K562 (cell line): ENCODE data around the gene TBL2. TPM values are rescaled to one million over a fixed set of nuclear protein-coding genes. Genes with fewer than 3 reads are reported as not detected.

Experiments used
- ATAC-seq: fragments of 200-7000 bp; cut with Tn5 transposase; 3 replicates; pipeline ENCODE4 v1.9.1; 2020; ENCODE audit warnings: moderate library complexity
- BruUV-seq: library from RNA; stranded (reverse); fragments of 400-500 nt; replicated peaks from 2 replicates; lab custom pipeline; 2021; lab: Mats Ljungman, UMichigan
- CTCF ChIA-PET: fragments of 300-600 bp; formaldehyde crosslinking; extraction: SDS; loops from one replicate; lab custom pipeline; 2021; ENCODE audit warnings: low intra/inter-chr PET ratio; lab: Yijun Ruan, JAX
- POLR2A ChIA-PET: fragments of 300-600, 350-650 bp; sonication (Branson Sonifier 250); formaldehyde crosslinking; extraction: SDS; loops from one replicate; lab custom pipeline; 2021; ENCODE audit warnings: antibody characterized with exemption, inconsistent platforms; lab: Yijun Ruan, JAX
- DNase-seq, 4 experiments: peaks; one replicate each; pipeline versions ENCODE4 v3.0.0 to v3.0.0-alpha.2; 2011 to 2018; ENCODE audit warnings: low spot score in 3 of 4, mixed read lengths in 3 of 4; ENCODE audit errors: extremely low read depth in 1 of 4
- FAIRE-seq: peaks from 2 replicates; lab custom pipeline; 2011; peaks lifted over from hg19 to GRCh38; lab: Jason Lieb, UNC
- H2AFZ ChIP-seq: 2 replicates; pipeline ENCODE4 v1.6.0; 2011; ENCODE audit warnings: low read depth, low read length, control low read depth, inconsistent platforms
- H3K27ac ChIP-seq: fragments of 200-600 bp; 3 replicates; pipeline ENCODE4 v1.8.0; 2011; ENCODE audit warnings: low read depth, mild to moderate bottlenecking, control low read depth, inconsistent platforms, low read length, moderate library complexity, mixed read lengths; ENCODE audit errors: extremely low read depth
- H3K27me3 ChIP-seq, 2 experiments: fragments of 300-600 bp in 1 of 2; 2 replicates in 1 of 2; 3 replicates in 1 of 2; pipeline versions ENCODE4 v1.6.0 to v1.8.0; 2011; ENCODE audit warnings: inconsistent platforms in 2 of 2, low read length in 2 of 2, mild to moderate bottlenecking in 1 of 2, mixed read lengths in 1 of 2, moderate library complexity in 1 of 2; ENCODE audit not compliant: control insufficient read depth in 2 of 2, insufficient read depth in 2 of 2
- H3K36me3 ChIP-seq: fragments of 300-600 bp; 3 replicates; pipeline ENCODE4 v1.8.0; 2011; ENCODE audit warnings: mild to moderate bottlenecking, low read length, inconsistent platforms; ENCODE audit not compliant: control insufficient read depth, insufficient read depth
- H3K4me1 ChIP-seq, 2 experiments: fragments of 200-600 bp in 1 of 2; replicated peaks in 1 of 2; 2 replicates in 1 of 2; 3 replicates in 1 of 2; pipeline versions ENCODE4 v1.5.1 to v1.8.0; 2011; ENCODE audit warnings: inconsistent platforms in 2 of 2, low read length in 2 of 2, mild to moderate bottlenecking in 1 of 2, mixed read lengths in 1 of 2, moderate library complexity in 1 of 2; ENCODE audit not compliant: control insufficient read depth in 2 of 2, insufficient read depth in 2 of 2
- H3K4me2 ChIP-seq: 2 replicates; pipeline ENCODE4 v1.6.1; 2011; ENCODE audit warnings: low read length, control low read depth, inconsistent platforms, mixed read lengths; ENCODE audit not compliant: insufficient read depth
- H3K4me3 ChIP-seq: fragments of 200-600 bp; sonication (generic), shearing (Covaris generic); 2 replicates; pipeline ENCODE4 v1.5.1; 2016; ENCODE audit warnings: control low read depth, inconsistent platforms
- H3K79me2 ChIP-seq: fragments of 200-600 bp; 3 replicates; pipeline ENCODE4 v1.8.0; 2011; ENCODE audit warnings: low read length, inconsistent platforms; ENCODE audit not compliant: control insufficient read depth, insufficient read depth
- H3K9ac ChIP-seq, 2 experiments: 2 replicates each; pipeline versions ENCODE4 v1.6.0 to v1.6.1; 2011; ENCODE audit warnings: low read depth in 2 of 2, low read length in 2 of 2, control low read depth in 1 of 2, inconsistent platforms in 1 of 2, mild to moderate bottlenecking in 1 of 2, mixed read lengths in 1 of 2; ENCODE audit not compliant: insufficient read depth in 1 of 2
- H3K9me1 ChIP-seq: one replicate; pipeline ENCODE4 v1.6.0; 2011; ENCODE audit warnings: inconsistent platforms, mild to moderate bottlenecking, low read length, moderate library complexity; ENCODE audit not compliant: control insufficient read depth, insufficient read depth
- H3K9me3 ChIP-seq: replicated peaks from 2 replicates; pipeline ENCODE4 v1.5.1; 2011; ENCODE audit warnings: low read depth, low read length, inconsistent platforms; ENCODE audit not compliant: control insufficient read depth, insufficient read depth
- H4K20me1 ChIP-seq: replicated peaks from 2 replicates; pipeline ENCODE4 v1.6.1; 2011; ENCODE audit warnings: low read length, inconsistent platforms, mixed read lengths; ENCODE audit not compliant: control insufficient read depth, insufficient read depth
- ARHGAP35 ChIP-seq: fragments of 450-650 bp; IDR thresholded peaks from 2 replicates; pipeline ENCODE4 v1.6.1; 2018; ENCODE audit not compliant: partially characterized antibody
- CBX5 ChIP-seq: IDR thresholded peaks from 2 replicates; pipeline ENCODE4 v1.6.1; 2014; ENCODE audit warnings: low read depth, borderline replicate concordance
- CHD4 ChIP-seq: fragments of 200-600 bp; sonication (generic); IDR thresholded peaks from 3 replicates; pipeline ENCODE4 v1.6.1; 2012; ENCODE audit warnings: low read depth, mild to moderate bottlenecking, mixed read lengths, low read length, inconsistent platforms; ENCODE audit not compliant: insufficient read depth, insufficient replicate concordance, poor library complexity, severe bottlenecking
- CXXC5 ChIP-seq: fragments of 250-450 bp; sonication (Bioruptor Pico); IDR thresholded peaks from 2 replicates; pipeline ENCODE4 v1.8.0; 2022; ENCODE audit warnings: inconsistent platforms, mild to moderate bottlenecking, moderate library complexity
- ESRRA ChIP-seq: fragments of 450-650 bp; IDR thresholded peaks from 2 replicates; pipeline ENCODE4 v1.6.1; 2014; ENCODE audit warnings: low read depth, mild to moderate bottlenecking, moderate library complexity, borderline replicate concordance
- GABPB1 ChIP-seq: sonication (generic); formaldehyde crosslinking; IDR thresholded peaks from 2 replicates; pipeline ENCODE4 v1.8.0; 2022; ENCODE audit warnings: mild to moderate bottlenecking, missing genetic modification reagents
- GATAD2A ChIP-seq: fragments of 450-650 bp; IDR thresholded peaks from 2 replicates; pipeline ENCODE4 v1.6.1; 2017
- JUNB ChIP-seq: fragments of 450-650 bp; formaldehyde crosslinking; conservative IDR thresholded peaks from 2 replicates; pipeline ENCODE4 v1.4.0; 2020; ENCODE audit warnings: mild to moderate bottlenecking
- NUFIP1 ChIP-seq: fragments of 450-650 bp; IDR thresholded peaks from 2 replicates; pipeline ENCODE4 v1.6.1; 2018; ENCODE audit not compliant: partially characterized antibody
- RB1 ChIP-seq: fragments of 450-650 bp; IDR thresholded peaks from 2 replicates; pipeline ENCODE4 v1.6.1; 2017; ENCODE audit warnings: low read depth, mild to moderate bottlenecking
- SIN3A ChIP-seq, 2 experiments: fragments of 150-350 bp in 1 of 2; IDR thresholded peaks; 2 replicates each; pipeline ENCODE4 v1.6.1; 2011 to 2016; ENCODE audit warnings: borderline replicate concordance in 2 of 2, low read depth in 2 of 2, low read length in 2 of 2, mild to moderate bottlenecking in 2 of 2, moderate library complexity in 2 of 2; ENCODE audit not compliant: control insufficient read depth in 1 of 2
- TCF15 ChIP-seq: fragments of 250-450 bp; sonication (Bioruptor Pico); IDR thresholded peaks from 2 replicates; pipeline ENCODE4 v1.8.0; 2022; ENCODE audit warnings: moderate library complexity, mild to moderate bottlenecking, inconsistent platforms
- U2AF2 ChIP-seq: fragments of 200-400 bp; formaldehyde crosslinking; optimal IDR thresholded peaks from 2 replicates; pipeline ENCODE3; 2017; ENCODE audit warnings: low read depth, mild to moderate bottlenecking, low read length
- YY1 ChIP-seq, 3 experiments: IDR thresholded peaks; 2 replicates each; pipeline ENCODE4 v1.6.1; 2011; ENCODE audit warnings: low read length in 2 of 3, mild to moderate bottlenecking in 2 of 3, moderate library complexity in 2 of 3, borderline replicate concordance in 1 of 3, control low read depth in 1 of 3, low read depth in 1 of 3; ENCODE audit not compliant: insufficient read depth in 3 of 3, insufficient replicate concordance in 2 of 3, control insufficient read depth in 1 of 3, insufficient read length in 1 of 3; ENCODE audit errors: extremely low read depth in 1 of 3
- ZBTB9 ChIP-seq: fragments of 450-650 bp; formaldehyde crosslinking; IDR thresholded peaks from 2 replicates; pipeline ENCODE4 v1.4.0; 2020; ENCODE audit warnings: mild to moderate bottlenecking, moderate library complexity
- ZFX ChIP-seq: sonication (generic); formaldehyde crosslinking; IDR thresholded peaks from 2 replicates; pipeline ENCODE4 v1.8.0; 2022; ENCODE audit warnings: mild to moderate bottlenecking, missing genetic modification reagents, moderate library complexity
- WGBS: fragments of 100-300 bp; shearing (Covaris generic); methylation state at CpG from one replicate; pipeline ENCODE4 v1.1.6; 2016; ENCODE audit warnings: low coverage, mixed read lengths; ENCODE audit not compliant: insufficient coverage; ENCODE audit errors: missing lambda C conversion rate; 5-methylcytosine and 5-hydroxymethylcytosine counted together
- in situ Hi-C: fragments of 300-500 bp; cut with MboI; formaldehyde crosslinking; loops from 4 replicates; pipeline ENCODE4 v1.15.0; 2018; ENCODE audit warnings: inconsistent platforms, mixed read lengths
- intact Hi-C: fragments of 100-400 bp; cut with micrococcal nuclease; formaldehyde crosslinking; loops from 2 replicates; pipeline ENCODE4 v1.14.2; 2022
- polyA plus RNA-seq, 8 experiments: library from polyadenylated mRNA; depleted of rRNA in 4 of 8; stranded (reverse) in 5 of 8; unstranded in 3 of 8; fragments of >200 nt; fragmentation: Nextera tagmentation in 2 of 8; fragmentation: Illumina TruSeq in 1 of 8; extraction: Ambion mirVana in 2 of 8; extraction: Trizol in 1 of 8; gene quantifications; 2 replicates each; pipeline versions ENCODE4 v1.2.1 to v1.2.3, GENCODE V29; 2011 to 2014; ENCODE audit warnings: inconsistent platforms in 1 of 8, missing spikeins in 1 of 8
- total RNA-seq, 7 experiments: library from RNA; depleted of rRNA in 6 of 7; stranded (reverse); fragments of >200 nt in 6 of 7; fragmentation: Illumina TruSeq in 2 of 7; extraction: Trizol in 2 of 7; gene quantifications; 2 replicates each; pipeline versions ENCODE4 v1.2.1 to v1.2.3, GENCODE V29; 2011 to 2021; ENCODE audit warnings: low replicate concordance in 1 of 7

TBL2 gene
- total and polyA plus RNA-seq, 9 of the 15 experiments (the other 6 are each of a cell fraction or from before 2014, with no cell fraction given), result 2.5 to 123 (median 49.2) TPM

GRCh38 chr7:73623798-73624668 lies 45.7 kb upstream of the TBL2 start, which contains the start of gene MLXIPL:
TSS of gene MLXIPL (minus strand) at chr7:73624522. CDS start at chr7:73624492, 30 bp downstream.
- no peaks in the 10 kb centered on the region for H3K9me1 ChIP-seq
- peak within 1 kb of the TSS; percentile 76; the same call in 2 of the 3 replicates for H3K27ac ChIP-seq
- POLR2A ChIA-PET, result interaction anchor here (1.0 to 2.4 kb wide), 5 partner anchors 8 to 111 kb away, joined by 3 to 12 read pairs (median 5); no protein-coding TSS in a partner anchor
- BruUV-seq, result no TSS peak
- 3% methylated on average over 59 of the region's 80 CpGs for WGBS
- H3K9me3 ChIP-seq, result no peaks in the 10 kb centered on the region
- ATAC-seq, result peak; percentile 93
- H3K79me2 ChIP-seq, result no peaks in the 10 kb centered on the region
- peak within 1 kb of the TSS; percentile 75 to 100 for H3K9ac ChIP-seq
- H3K4me1 ChIP-seq, result peaks cover 19 to 27% of the 10 kb centered on the region in 2 experiments
- no peaks in the 10 kb centered on the region for H3K36me3 ChIP-seq
- intact Hi-C loops, result no loop called here
- H3K4me3 ChIP-seq, result peak within 1 kb of the TSS; percentile 68
- peak; percentile 54 for FAIRE-seq
- H2AFZ ChIP-seq, result peak within 1 kb of the TSS; percentile 98
- H3K4me2 ChIP-seq, result peak within 1 kb of the TSS; percentile 85
- no peaks in the 10 kb centered on the region; the same call in 1 of the 2 replicates for H4K20me1 ChIP-seq
- DNase-seq, result peak; percentile 96 to 99 (median 99)
- in situ Hi-C loops, result no loop called here
- CTCF ChIA-PET, result interaction anchor here (0.8 kb wide), 1 partner anchor 44 kb away, joined by 3 read pairs; no protein-coding TSS in a partner anchor
- peaks cover 13 to 26% of the 10 kb centered on the region in 2 experiments for H3K27me3 ChIP-seq
- TF ChIP-seq SIN3A (IDR thresholded peaks at IDR 0.05; ENCODE audit: borderline replicate concordance in 2 of 2, control insufficient read depth in 1 of 2, low read depth in 2 of 2, low read length in 2 of 2) (peak in 1 of 2 experiments; percentile 21; a peak in 1 of 4 replicates), RB1 (peak; percentile 93), GATAD2A (peak; percentile 33; the same call in 1 of the 2 replicates), U2AF2 (no peak), NUFIP1 (no peak), GABPB1 (CRISPR knock-in tag) (peak; percentile 46; the same call in 1 of the 2 replicates), JUNB (CRISPR knock-in tag) (no peak), YY1 (IDR thresholded peaks at IDR 0.05; ENCODE audit: borderline replicate concordance in 1 of 3, control insufficient read depth in 1 of 3, extremely low read depth in 1 of 3, insufficient read depth in 3 of 3, insufficient read length in 1 of 3, insufficient replicate concordance in 2 of 3, low read depth in 1 of 3, low read length in 2 of 3) (peak; percentile 56 to 90 (median 81)), ZBTB9 (no peak), ESRRA (peak; percentile 36; the same call in 1 of the 2 replicates), ARHGAP35 (no peak), TCF15 (CRISPR knock-in tag) (no peak), CXXC5 (CRISPR knock-in tag) (peak; percentile 71), CHD4 (no peak), ZFX (peak; percentile 56), CBX5 (no peak)
